Astrocyte (in vitro differentiated cells and primary cell): Measurements from ENCODE around the gene PER3. TPM values are rescaled to one million over a fixed set of nuclear protein-coding genes. Genes with fewer than 3 reads are reported as not detected.

ENCODE experiments used
- DNase-seq: peaks from one replicate; pipeline ENCODE4 v3.0.0-alpha.2; 2010; ENCODE audit warnings: low read depth
- FAIRE-seq: peaks from 2 replicates; lab custom pipeline; 2011; peaks lifted over from hg19 to GRCh38; lab: Jason Lieb, UNC
- H2AFZ ChIP-seq: 2 replicates; pipeline ENCODE4 v1.6.0; 2012; ENCODE audit warnings: low read depth, low read length, inconsistent platforms
- H3K27ac ChIP-seq: 2 replicates; pipeline ENCODE4 v1.5.1; 2011; ENCODE audit warnings: low read depth, low read length, inconsistent platforms
- H3K27me3 ChIP-seq: 2 replicates; pipeline ENCODE4 v1.6.0; 2011; ENCODE audit warnings: low read length, inconsistent platforms; ENCODE audit not compliant: insufficient read depth
- H3K36me3 ChIP-seq: 2 replicates; pipeline ENCODE4 v1.5.1; 2011; ENCODE audit warnings: low read length, inconsistent platforms; ENCODE audit not compliant: insufficient read depth
- H3K4me1 ChIP-seq: 2 replicates; pipeline ENCODE4 v1.5.1; 2011; ENCODE audit warnings: low read length, inconsistent platforms; ENCODE audit not compliant: insufficient read depth
- H3K4me2 ChIP-seq: 2 replicates; pipeline ENCODE4 v1.6.0; 2012; ENCODE audit warnings: low read length, inconsistent platforms
- H3K4me3 ChIP-seq: 2 replicates; pipeline ENCODE4 v1.5.1; 2011; ENCODE audit warnings: low read depth, mild to moderate bottlenecking, low read length, inconsistent platforms; ENCODE audit not compliant: insufficient read depth
- H3K79me2 ChIP-seq: 2 replicates; pipeline ENCODE4 v1.6.0; 2012; ENCODE audit warnings: mild to moderate bottlenecking, low read length, inconsistent platforms; ENCODE audit not compliant: insufficient read depth
- H3K9ac ChIP-seq: 2 replicates; pipeline ENCODE4 v1.6.0; 2012; ENCODE audit warnings: mild to moderate bottlenecking, low read length, inconsistent platforms
- H3K9me3 ChIP-seq: 2 replicates; pipeline ENCODE4 v1.5.1; 2012; ENCODE audit warnings: low read depth, mild to moderate bottlenecking, low read length, inconsistent platforms; ENCODE audit not compliant: insufficient read depth
- H4K20me1 ChIP-seq: 2 replicates; pipeline ENCODE4 v1.6.0; 2012; ENCODE audit warnings: low read length, inconsistent platforms; ENCODE audit not compliant: insufficient read depth
- H3K27ac Mint-ChIP-seq: one replicate; pipeline ENCODE4 v1.8.0; 2021; ENCODE audit warnings: mild to moderate bottlenecking, mixed read lengths; ENCODE audit not compliant: unreplicated experiment
- H3K27me3 Mint-ChIP-seq: one replicate; pipeline ENCODE4 v1.8.0; 2021; ENCODE audit warnings: low read depth, mixed read lengths; ENCODE audit not compliant: unreplicated experiment
- H3K36me3 Mint-ChIP-seq: one replicate; pipeline ENCODE4 v1.8.0; 2021; ENCODE audit warnings: low read depth, mixed read lengths; ENCODE audit not compliant: unreplicated experiment
- H3K4me1 Mint-ChIP-seq: one replicate; pipeline ENCODE4 v1.8.0; 2021; ENCODE audit warnings: low read depth, mixed read lengths; ENCODE audit not compliant: unreplicated experiment
- H3K4me3 Mint-ChIP-seq: one replicate; pipeline ENCODE4 v1.8.0; 2021; ENCODE audit warnings: mild to moderate bottlenecking, moderate library complexity, mixed read lengths; ENCODE audit not compliant: unreplicated experiment
- H3K9me3 Mint-ChIP-seq: one replicate; pipeline ENCODE4 v1.8.0; 2021; ENCODE audit warnings: mild to moderate bottlenecking, mixed read lengths; ENCODE audit not compliant: unreplicated experiment
- CTCF ChIP-seq: IDR thresholded peaks from 2 replicates; pipeline ENCODE4 v1.5.1; 2011; ENCODE audit warnings: low read depth, mild to moderate bottlenecking, inconsistent platforms, low read length, moderate library complexity; ENCODE audit not compliant: insufficient read depth
- EZH2 ChIP-seq: IDR thresholded peaks from 2 replicates; pipeline ENCODE4 v1.6.1; 2012; ENCODE audit warnings: mild to moderate bottlenecking, low read length, inconsistent platforms; ENCODE audit not compliant: insufficient read depth
- total RNA-seq: library from RNA; stranded (reverse); gene quantifications from 2 replicates; pipeline ENCODE4 v1.2.1, GENCODE V29; 2021

Gene PER3
- total RNA-seq, 1 donor from 2014 or later = 2.5 TPM

- H3K27ac ChIP-seq = no peak overlapping the region
- H3K9ac ChIP-seq = no peak overlapping the region
- H3K4me3 ChIP-seq = no peak overlapping the region
- Mint-ChIP-seq H3K27me3 (no peaks in the 10 kb centered on the region), H3K9me3 (peaks cover 11% of the 10 kb centered on the region), H3K4me3 (no peak overlapping the region), H3K4me1 (no peaks in the 10 kb centered on the region), H3K36me3 (peaks cover 5% of the 10 kb centered on the region), H3K27ac (no peak overlapping the region)
- no peak for DNase-seq
- H3K4me1 ChIP-seq = no peaks in the 10 kb centered on the region
- FAIRE-seq = no peak
- no peak overlapping the region for H2AFZ ChIP-seq
- H3K27me3 ChIP-seq = no peaks in the 10 kb centered on the region
- H3K9me3 ChIP-seq = peaks cover 2% of the 10 kb centered on the region
- H4K20me1 ChIP-seq = no peaks in the 10 kb centered on the region
- peaks cover 6% of the 10 kb centered on the region for H3K36me3 ChIP-seq
- no peak for TF ChIP-seq EZH2
- H3K4me2 ChIP-seq = no peak overlapping the region
- no peaks in the 10 kb centered on the region for H3K79me2 ChIP-seq
Observed at GRCh38 chr1:7838714-7839113, 54.6 kb downstream of the PER3 start.

GRCh38 chr1:7839526-7839925 is 55.4 kb downstream of the PER3 start:
- H3K9me3 Mint-ChIP-seq = peaks cover 11% of the 10 kb centered on the region

GRCh38 chr1:7842517-7842916 is 58.4 kb downstream of the PER3 start:
- no peaks in the 10 kb centered on the region for H3K27me3 Mint-ChIP-seq
- H3K27me3 ChIP-seq = no peaks in the 10 kb centered on the region
- H2AFZ ChIP-seq = no peak overlapping the region
- H3K36me3 Mint-ChIP-seq = peaks cover 2% of the 10 kb centered on the region
- no peaks in the 10 kb centered on the region for H3K36me3 ChIP-seq
- H3K4me3 Mint-ChIP-seq = no peak overlapping the region
- DNase-seq (no peak), FAIRE-seq (no peak)
- no peak overlapping the region for H3K27ac ChIP-seq
- H3K9ac ChIP-seq = no peak overlapping the region
- H3K27ac Mint-ChIP-seq = no peak overlapping the region
- peaks cover 10% of the 10 kb centered on the region for H3K9me3 Mint-ChIP-seq
- H3K4me1 Mint-ChIP-seq = no peaks in the 10 kb centered on the region
- TF ChIP-seq CTCF = no peak
- TF ChIP-seq EZH2 = no peak
- no peaks in the 10 kb centered on the region for H4K20me1 ChIP-seq
- no peaks in the 10 kb centered on the region for H3K4me1 ChIP-seq
- no peak overlapping the region for H3K4me2 ChIP-seq
- no peak overlapping the region for H3K4me3 ChIP-seq
- no peaks in the 10 kb centered on the region for H3K79me2 ChIP-seq
- H3K9me3 ChIP-seq = peaks cover 2% of the 10 kb centered on the region

More at GRCh38 chr1:7839526-7839925, 55.4 kb downstream of the PER3 start:
- no peak overlapping the region for H3K4me2 ChIP-seq
- H3K4me3 ChIP-seq = no peak overlapping the region
- Mint-ChIP-seq H3K4me3 (no peak overlapping the region), H3K27me3 (no peaks in the 10 kb centered on the region), H3K27ac (no peak overlapping the region), H3K36me3 (peaks cover 5% of the 10 kb centered on the region), H3K4me1 (no peaks in the 10 kb centered on the region)
- no peaks in the 10 kb centered on the region for H3K79me2 ChIP-seq
- FAIRE-seq = no peak
- no peak for DNase-seq
- H3K27ac ChIP-seq = no peak overlapping the region
- no peak overlapping the region for H2AFZ ChIP-seq
- no peaks in the 10 kb centered on the region for H3K27me3 ChIP-seq
- no peaks in the 10 kb centered on the region for H4K20me1 ChIP-seq
- H3K36me3 ChIP-seq = peaks cover 6% of the 10 kb centered on the region
- no peak overlapping the region for H3K9ac ChIP-seq
- H3K9me3 ChIP-seq = peaks cover 2% of the 10 kb centered on the region
- H3K4me1 ChIP-seq = no peaks in the 10 kb centered on the region
- TF ChIP-seq EZH2 = no peak
